ENCODE data around the gene BAG5. TPM values are rescaled to one million over a fixed set of nuclear protein-coding genes. Genes with fewer than 3 reads are reported as not detected.
"Not testable (repeated sequence)": the region's sequence is repeated elsewhere in the genome, so short reads cannot be mapped to it uniquely, and the experiment has no call there.

BAG5 gene
- total and polyA plus RNA-seq, 2 of the 4 experiments (the other 2 are of a cell fraction) = 6.7 to 22.2 TPM

DNA sequence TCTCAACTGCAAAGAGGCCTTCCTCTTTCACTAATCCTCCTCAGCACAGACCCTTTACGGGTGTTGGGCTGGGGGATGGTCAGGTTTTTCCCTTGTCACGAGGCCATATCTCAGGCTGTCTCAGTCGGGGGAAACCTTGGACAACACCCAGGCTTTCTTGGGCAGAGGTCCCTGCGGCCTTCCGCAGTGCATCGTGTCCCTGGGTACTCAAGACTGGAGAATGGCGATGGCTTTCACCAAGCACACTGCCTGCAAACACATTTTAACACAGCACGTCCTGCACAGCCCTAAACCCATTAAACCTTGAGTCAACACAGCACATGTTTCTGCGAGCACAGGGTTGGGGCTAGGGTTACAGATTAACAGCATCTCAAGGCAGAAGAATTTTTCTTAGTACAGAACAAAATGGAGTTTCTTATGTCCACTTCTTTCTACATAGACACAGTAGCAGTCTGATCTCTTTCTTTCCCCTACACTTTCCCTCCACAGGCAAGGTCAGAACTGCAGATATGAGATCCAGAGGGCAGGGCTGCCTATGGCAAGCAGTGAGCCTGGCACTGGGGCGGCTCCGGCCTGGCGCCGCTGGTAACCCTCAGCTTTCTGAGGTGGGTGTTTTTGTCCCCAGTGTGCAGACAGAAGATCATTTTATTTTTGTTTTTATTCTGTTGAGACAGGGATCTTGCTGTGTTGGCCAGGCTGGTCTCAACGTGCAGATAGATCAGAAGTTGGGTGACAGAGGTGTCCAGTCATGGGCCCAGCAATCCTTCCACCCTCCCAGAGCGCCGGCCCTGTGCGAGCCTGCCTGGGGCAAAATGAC lies 36.8 kb downstream of the BAG5 start:
- ATAC-seq (ENCODE audit: low read depth); CTCF ChIA-PET; BruUV-seq (replicated peaks); H3K18ac ChIP-seq (ENCODE audit: low read depth, low read length); H2AFZ ChIP-seq (replicated peaks; ENCODE audit: low read length, poor library complexity); H3K27ac ChIP-seq (ENCODE audit: insufficient read depth, low read length); H2BK15ac ChIP-seq (ENCODE audit: low read depth, low read length); H3K23ac ChIP-seq (ENCODE audit: low read depth, low read length); H3K14ac ChIP-seq (replicated peaks; ENCODE audit: low read depth, low read length); H4K91ac ChIP-seq (ENCODE audit: insufficient read depth, low read depth, low read length); dilution Hi-C loops (cut with HindIII; ENCODE audit: low sequenced_read_pairs, unreplicated experiment); H2BK5ac ChIP-seq (ENCODE audit: low read depth, low read length, poor library complexity, severe bottlenecking); intact Hi-C loops (cut with micrococcal nuclease); H3K9me3 ChIP-seq (ENCODE audit: control insufficient read depth, insufficient read depth, low read length); H3K4me3 ChIP-seq (ENCODE audit: insufficient read depth, low read depth, low read length); H4K5ac ChIP-seq (ENCODE audit: low read depth, low read length); H3K4me2 ChIP-seq (ENCODE audit: low read depth, low read length); H2BK120ac ChIP-seq (ENCODE audit: low read depth, low read length); H3K4ac ChIP-seq (ENCODE audit: low read depth, low read length); H2AK5ac ChIP-seq (ENCODE audit: low read depth, low read length); H4K8ac ChIP-seq (ENCODE audit: low read depth in 2 of 2, low read length in 2 of 2); H2BK20ac ChIP-seq (ENCODE audit: low read depth, low read length); POLR2A ChIA-PET (ENCODE audit: unreplicated experiment); H2AK9ac ChIP-seq (replicated peaks; ENCODE audit: low read depth, low read length, poor library complexity); DNase-seq; H3K56ac ChIP-seq (ENCODE audit: extremely low read depth, insufficient read depth, low read length); H3K36me3 ChIP-seq (ENCODE audit: control insufficient read depth, insufficient read depth, low read length); in situ Hi-C loops (cut with MboI; ENCODE audit: low sequenced_read_pairs); H3K9ac ChIP-seq (ENCODE audit: low read depth, low read length): not testable (repeated sequence)
- WGBS, 2 experiments (ENCODE audit: extremely low coverage in 2 of 2, insufficient read length in 1 of 2) = no CpG with 5 or more reads among the region's 17 CpGs
- H3K9me1 ChIP-seq (ENCODE audit: insufficient read depth, low read length) = peaks cover 13% of the 10 kb centered on the region
- peaks cover 13% of the 10 kb centered on the region for H3K4me1 ChIP-seq (ENCODE audit: control insufficient read depth, insufficient read depth, low read length)
- H3K79me1 ChIP-seq (ENCODE audit: low read depth in 1 of 2, low read length in 2 of 2) = peaks cover 0 to 30% of the 10 kb centered on the region in 2 experiments; a peak in 3 of 4 replicates
- peaks cover 10% of the 10 kb centered on the region for H4K20me1 ChIP-seq (ENCODE audit: insufficient read depth, low read length)
- H3K27me3 ChIP-seq (ENCODE audit: control insufficient read depth, insufficient read depth, low read length) = peaks cover 15% of the 10 kb centered on the region
